ENCODE results near the gene CCDC47. TPM values are rescaled to one million over a fixed set of nuclear protein-coding genes. Genes with fewer than 3 reads are reported as not detected.
A peak's percentile ranks its signal among the peaks of the same experiment; 100 is the strongest.

The CCDC47 gene
- total and polyA plus RNA-seq, 2 experiments from 2014 or later, result 38.5 to 61.9 TPM

GRCh38 chr17:63772801-63773271 is 561 bp downstream of the CCDC47 start:
- H3K4me1 ChIP-seq (ENCODE audit: insufficient read depth), result peaks cover 22% of the 10 kb centered on the region
- no peaks in the 10 kb centered on the region; the same call in 1 of the 2 replicates for H3F3A ChIP-seq (replicated peaks; ENCODE audit: low read depth)
- peak overlapping the region; percentile 64 for H3K27ac ChIP-seq (ENCODE audit: low read depth)
- Mint-ChIP-seq H3K36me3 (ENCODE audit: low read depth) (peaks cover 25% of the 10 kb centered on the region; the same call in 2 of the 3 replicates), H3K9me3 (no peaks in the 10 kb centered on the region; the same call in 2 of the 3 replicates), H3K27ac (peak overlapping the region; percentile 100), H3K4me3 (peak overlapping the region; percentile 95), H3K4me1 (peaks cover 20% of the 10 kb centered on the region), H3K27me3 (ENCODE audit: insufficient read depth, low read depth, poor library complexity) (peaks cover 14% of the 10 kb centered on the region)
- H3K4me3 ChIP-seq, result peak overlapping the region; percentile 99
- H3K36me3 ChIP-seq (ENCODE audit: insufficient read depth), result peaks cover 6% of the 10 kb centered on the region; the same call in 1 of the 2 replicates
- TF ChIP-seq JUNB (IDR thresholded peaks at IDR 0.05; ENCODE audit: unreplicated experiment) (no peak), ZNF331 (CRISPR knock-in tag; IDR thresholded peaks at IDR 0.05; ENCODE audit: low read depth) (no peak), POLR2AphosphoS5 (IDR thresholded peaks at IDR 0.05; ENCODE audit: low read depth) (no peak), NANOG (IDR thresholded peaks at IDR 0.05; ENCODE audit: borderline replicate concordance) (no peak), ZNF114 (CRISPR knock-in tag; IDR thresholded peaks at IDR 0.05) (no peak), REST (IDR thresholded peaks at IDR 0.05; ENCODE audit: unreplicated experiment) (no peak), STAT1 (IDR thresholded peaks at IDR 0.05; ENCODE audit: unreplicated experiment) (no peak), CREB1 (CRISPR knock-in tag; IDR thresholded peaks at IDR 0.05; ENCODE audit: low read depth) (no peak), CTCF (conservative IDR thresholded peaks at IDR 0.05; ENCODE audit: low read depth in 2 of 2) (no peak), EZH2phosphoT487 (IDR thresholded peaks at IDR 0.05; ENCODE audit: unreplicated experiment) (no peak), EZH2 (IDR thresholded peaks at IDR 0.05; ENCODE audit: low read depth, unreplicated experiment) (no peak), ZNF462 (CRISPR knock-in tag; IDR thresholded peaks at IDR 0.05) (no peak)
- TF ChIP-seq, protein P1, sequence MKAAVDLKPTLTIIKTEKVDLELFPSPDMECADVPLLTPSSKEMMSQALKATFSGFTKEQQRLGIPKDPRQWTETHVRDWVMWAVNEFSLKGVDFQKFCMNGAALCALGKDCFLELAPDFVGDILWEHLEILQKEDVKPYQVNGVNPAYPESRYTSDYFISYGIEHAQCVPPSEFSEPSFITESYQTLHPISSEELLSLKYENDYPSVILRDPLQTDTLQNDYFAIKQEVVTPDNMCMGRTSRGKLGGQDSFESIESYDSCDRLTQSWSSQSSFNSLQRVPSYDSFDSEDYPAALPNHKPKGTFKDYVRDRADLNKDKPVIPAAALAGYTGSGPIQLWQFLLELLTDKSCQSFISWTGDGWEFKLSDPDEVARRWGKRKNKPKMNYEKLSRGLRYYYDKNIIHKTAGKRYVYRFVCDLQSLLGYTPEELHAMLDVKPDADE (IDR thresholded peaks at IDR 0.05), result no peak
- H3K27me3 ChIP-seq (ENCODE audit: insufficient read depth), result no peaks in the 10 kb centered on the region
- peaks cover 90% of the 10 kb centered on the region for H3K79me2 ChIP-seq (replicated peaks; ENCODE audit: insufficient read depth)
- ATAC-seq (no peak), DNase-seq (ENCODE audit: low spot score) (peak; percentile 9)
- H2AFZ ChIP-seq, result peak overlapping the region; percentile 39; the same call in 1 of the 2 replicates
- H3K9me2 ChIP-seq (ENCODE audit: insufficient read depth), result no peaks in the 10 kb centered on the region
- H4K20me1 ChIP-seq (replicated peaks; ENCODE audit: insufficient read depth), result peaks cover 65% of the 10 kb centered on the region
- H3K4me2 ChIP-seq, result peak overlapping the region; percentile 86

Measured in GM23338 (cell line).